Activated effector memory CD4-positive, alpha-beta T cell treated with Interleukin-2 at 50 U/mL for 16 hours (primary cell): ENCODE data around the gene B3GALNT2.
"Not testable (repeated sequence)": the region's sequence is repeated elsewhere in the genome, so short reads cannot be mapped to it uniquely, and the experiment has no call there.

ENCODE experiments used
- DNase-seq: peaks from one replicate; pipeline ENCODE4 v3.0.0-alpha.2; 2020

B3GALNT2 gene

DNA sequence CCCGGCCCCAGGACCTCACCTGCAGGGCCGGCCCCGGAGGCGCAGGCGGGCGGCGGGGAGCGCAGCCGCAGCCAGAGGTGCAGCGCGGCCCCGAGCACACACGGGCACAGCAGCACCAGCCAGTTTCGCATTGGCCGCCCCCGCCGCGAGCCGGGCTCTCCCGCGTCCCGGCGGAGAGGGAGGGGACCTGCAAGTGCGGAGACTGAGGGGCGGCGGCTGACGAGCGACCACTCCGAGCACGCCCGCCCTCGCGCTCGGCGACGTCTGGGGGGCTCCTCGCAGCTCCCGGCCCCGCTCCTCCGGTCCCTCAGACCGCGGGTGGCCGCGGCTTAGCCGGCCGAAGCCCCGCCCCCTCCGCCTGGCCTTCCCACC lies at the start of gene B3GALNT2:
B3GALNT2 (minus strand) TSS at position 331 of the 372 bp plus-strand sequence; CDS start at position 131, 200 bp downstream.
- DNase-seq = no peak

- DNase-seq = no peak
These were observed 48.9 kb upstream of the B3GALNT2 start for GRCh38 chr1:235553112-235553551.

DNA sequence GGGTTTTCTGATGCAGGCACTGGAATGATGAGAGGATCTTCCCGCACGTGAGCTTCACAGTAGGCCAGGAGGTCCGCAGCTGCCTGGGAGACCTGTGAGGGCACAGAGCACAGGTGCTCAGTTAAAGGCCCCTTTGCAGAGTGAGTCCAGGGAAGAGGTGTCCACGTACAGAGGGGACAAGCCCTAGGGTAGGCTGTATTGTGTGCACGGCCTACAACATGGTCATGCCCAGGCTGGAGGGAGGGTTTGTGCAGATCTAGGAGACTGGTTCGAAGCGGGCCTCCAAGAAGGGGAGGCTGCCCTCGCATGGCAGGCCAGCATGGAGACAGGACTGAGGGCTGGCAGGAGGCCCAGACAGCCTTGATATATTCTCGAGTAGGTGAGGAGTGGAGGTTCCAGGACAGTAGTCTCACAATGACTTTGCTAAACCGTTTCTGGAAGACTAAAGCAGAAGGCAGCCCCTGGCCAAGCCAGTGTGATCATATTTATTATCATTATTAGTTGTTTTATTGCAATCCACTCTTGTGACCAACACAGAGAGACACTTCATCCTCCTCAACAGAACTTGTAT lies 48.0 kb upstream of the B3GALNT2 start:
- DNase-seq = no peak

GRCh38 chr1:235549351-235550139 lies 45.3 kb upstream of the B3GALNT2 start:
- no peak for DNase-seq

DNA sequence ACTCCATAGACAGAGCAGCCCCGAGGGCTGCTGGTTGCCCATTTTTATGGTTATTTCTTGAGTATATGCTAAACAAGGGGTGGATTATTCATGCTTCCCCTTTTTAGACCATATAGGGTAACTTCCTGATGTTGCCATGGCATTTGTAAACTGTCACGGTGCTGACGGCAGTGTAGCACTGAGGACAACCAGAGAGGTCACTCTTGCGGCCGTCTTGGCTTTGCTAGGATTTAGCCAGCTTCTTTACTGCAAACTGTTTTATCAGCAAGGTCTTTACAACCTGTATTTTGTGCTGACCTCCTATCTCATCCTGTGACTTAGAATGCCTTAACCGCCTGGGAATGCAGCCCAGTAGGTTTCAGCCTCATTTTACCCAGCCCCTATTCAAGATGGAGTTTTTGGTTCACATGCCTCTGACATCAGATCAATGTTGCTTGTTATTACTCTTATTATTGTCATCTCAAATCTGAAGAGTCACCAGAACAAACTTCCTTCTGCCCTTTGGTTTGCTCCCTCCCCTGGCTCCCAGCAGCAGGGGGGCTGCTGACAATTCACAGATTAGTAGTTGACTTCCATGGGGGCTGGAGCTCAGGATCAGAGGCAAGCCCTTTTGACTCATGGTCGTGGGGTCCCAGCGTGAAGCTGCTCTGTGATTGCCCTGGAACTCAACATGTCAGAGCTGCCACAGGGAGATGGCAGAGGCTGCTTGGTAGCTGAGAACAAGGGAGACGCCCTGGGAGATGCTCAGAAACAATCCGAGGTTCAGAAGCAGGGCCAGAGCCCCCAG lies 42.3 kb upstream of the B3GALNT2 start:
- DNase-seq = not testable (repeated sequence)

DNA sequence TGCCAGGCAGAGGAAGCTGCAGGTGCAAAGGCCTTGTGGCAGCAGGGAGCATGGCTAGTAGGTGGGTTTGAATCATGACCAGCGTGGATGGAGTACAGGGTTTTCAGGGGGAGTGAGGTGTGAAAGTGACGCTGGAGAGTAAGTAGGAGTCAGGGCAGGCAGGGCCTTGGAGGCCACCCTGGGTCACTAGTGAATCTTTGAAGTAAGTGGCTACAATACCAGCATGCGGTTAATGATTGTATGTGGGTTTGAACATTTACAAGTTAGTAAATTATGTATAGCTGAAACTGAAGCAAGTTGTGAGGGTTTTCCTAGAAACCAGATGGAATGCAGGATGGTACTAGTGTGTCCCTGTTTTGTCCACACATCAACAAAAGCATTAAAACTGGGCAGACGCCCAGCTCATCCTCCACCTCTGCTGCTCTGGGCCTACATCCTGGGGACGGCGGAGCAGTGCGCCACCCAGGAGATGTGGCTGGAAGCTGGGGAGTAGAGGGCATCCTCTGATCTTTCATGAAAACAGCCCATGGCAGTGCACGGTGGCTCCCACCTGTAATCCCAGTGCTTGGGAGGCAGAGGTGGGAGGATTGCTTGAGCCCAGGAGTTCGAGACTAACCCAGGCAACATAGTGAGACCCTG lies 41.2 kb upstream of the B3GALNT2 start:
- DNase-seq = no peak

DNA sequence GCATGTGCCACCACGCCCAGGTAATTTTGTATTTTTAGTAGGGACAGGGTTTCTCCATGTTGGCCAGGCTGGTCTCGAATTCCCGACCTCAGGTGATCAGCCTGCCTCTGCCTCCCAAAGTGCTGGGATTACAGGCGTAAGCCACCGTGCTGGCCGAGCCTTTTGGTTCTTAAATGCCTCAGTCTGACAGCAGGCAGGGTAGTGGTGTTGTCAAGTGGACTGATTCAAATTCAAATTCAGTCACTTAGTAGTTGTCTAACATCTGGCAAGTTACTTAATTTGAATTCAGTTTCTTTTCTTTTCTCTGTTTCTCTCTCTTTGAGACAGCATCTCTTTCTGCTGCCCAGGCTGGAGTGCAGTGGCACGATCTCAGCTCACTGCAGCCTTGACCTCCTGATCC lies 38.6 kb upstream of the B3GALNT2 start:
- not testable (repeated sequence) for DNase-seq

DNA sequence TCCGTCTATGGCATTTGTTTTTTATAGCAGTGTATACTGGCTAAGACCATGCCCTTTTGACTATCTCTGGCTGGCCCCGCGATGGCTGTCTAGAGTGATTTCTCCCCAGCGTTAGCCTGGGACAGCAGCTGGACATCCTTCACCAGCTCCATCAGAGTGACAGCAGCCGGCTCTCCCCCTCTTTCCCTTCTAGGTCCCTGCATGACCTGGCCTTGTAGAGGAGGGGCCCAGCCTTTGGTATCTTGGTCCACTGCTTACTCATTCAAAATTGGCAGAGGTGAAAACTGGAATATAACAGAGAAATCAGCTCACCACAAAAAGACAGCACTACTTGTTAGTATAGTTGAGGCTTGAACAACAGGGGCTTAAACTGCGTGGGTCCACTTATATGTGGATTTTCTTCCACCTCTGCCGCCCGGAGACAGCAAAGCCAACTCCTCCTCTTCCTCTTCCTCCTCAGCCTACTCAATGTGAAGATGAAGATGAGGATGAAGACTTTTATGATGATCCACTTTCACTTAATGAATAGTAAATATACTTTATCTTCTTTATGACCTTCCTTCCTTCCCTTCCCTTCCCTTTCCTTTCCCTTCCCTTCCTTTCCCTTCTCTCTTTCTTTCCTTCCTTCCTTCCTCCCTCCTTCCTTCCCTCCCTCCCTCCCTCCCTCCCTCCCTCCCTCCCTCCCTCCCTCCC lies 29.4 kb upstream of the B3GALNT2 start:
- no peak for DNase-seq

GRCh38 chr1:235532360-235532759 lies 28.1 kb upstream of the B3GALNT2 start:
- DNase-seq = no peak

DNA sequence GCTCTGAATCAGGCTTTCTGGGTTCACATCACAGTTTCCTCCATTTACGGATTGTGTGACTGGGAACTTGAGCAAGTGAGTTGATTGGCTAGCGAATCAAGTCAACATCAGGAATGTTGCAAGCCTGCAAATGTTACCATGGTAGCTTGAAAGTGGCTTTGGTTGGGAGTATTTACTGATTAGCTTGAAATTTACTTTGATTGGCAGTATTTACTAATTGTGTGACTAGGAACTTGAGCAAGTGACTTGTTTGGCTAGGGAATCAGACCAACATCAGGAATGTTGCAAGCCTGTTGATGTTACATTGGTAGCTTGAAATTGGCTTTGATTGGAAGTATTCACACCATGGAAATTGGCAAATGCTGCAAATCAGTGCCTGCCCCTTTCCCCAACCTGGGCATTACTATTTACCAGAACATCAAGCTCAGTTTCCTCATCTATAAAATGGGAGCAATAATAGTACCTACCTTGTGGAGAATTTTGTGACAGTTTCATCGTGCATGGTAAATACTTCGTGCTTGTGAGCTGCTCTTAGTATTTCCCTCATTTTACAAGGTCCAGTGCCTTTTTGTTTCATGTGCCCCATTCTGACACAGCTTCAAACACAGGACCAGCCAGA lies 23.1 kb upstream of the B3GALNT2 start:
- no peak for DNase-seq

GRCh38 chr1:235525314-235525713 lies 21.1 kb upstream of the B3GALNT2 start:
- no peak for DNase-seq

DNA sequence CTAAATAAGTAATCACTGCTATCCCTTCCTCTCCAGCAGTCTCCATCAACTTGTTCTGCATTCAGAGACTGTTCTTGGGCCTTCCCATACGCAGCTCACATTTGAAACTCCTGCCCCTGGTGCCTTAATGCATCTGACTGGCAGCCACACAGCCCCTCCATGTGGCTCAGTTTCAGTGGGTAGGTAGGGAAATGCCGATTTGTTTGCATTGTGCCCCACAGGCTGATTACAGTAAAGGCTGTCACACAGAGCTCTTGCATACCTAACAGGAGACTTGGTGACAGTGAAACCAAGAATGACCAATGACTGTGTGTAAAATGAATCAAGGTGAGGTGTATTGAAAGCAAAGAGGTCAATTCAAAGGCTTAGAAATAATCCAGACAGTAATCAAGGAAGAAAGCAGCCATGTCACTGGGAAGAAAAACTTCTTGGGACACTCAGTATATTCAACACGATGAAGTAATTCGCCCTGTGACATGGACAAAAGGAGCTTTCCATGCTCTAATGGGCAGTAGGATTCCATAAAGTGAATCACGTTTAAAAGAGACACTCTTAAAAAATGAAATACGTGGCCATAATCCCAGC lies 12.7 kb upstream of the B3GALNT2 start:
- no peak for DNase-seq

- no peak for DNase-seq
These were observed 11.7 kb upstream of the B3GALNT2 start for GRCh38 chr1:235515844-235516512.

GRCh38 chr1:235513495-235514366 lies 9.5 kb upstream of the B3GALNT2 start:
- DNase-seq = no peak

DNA sequence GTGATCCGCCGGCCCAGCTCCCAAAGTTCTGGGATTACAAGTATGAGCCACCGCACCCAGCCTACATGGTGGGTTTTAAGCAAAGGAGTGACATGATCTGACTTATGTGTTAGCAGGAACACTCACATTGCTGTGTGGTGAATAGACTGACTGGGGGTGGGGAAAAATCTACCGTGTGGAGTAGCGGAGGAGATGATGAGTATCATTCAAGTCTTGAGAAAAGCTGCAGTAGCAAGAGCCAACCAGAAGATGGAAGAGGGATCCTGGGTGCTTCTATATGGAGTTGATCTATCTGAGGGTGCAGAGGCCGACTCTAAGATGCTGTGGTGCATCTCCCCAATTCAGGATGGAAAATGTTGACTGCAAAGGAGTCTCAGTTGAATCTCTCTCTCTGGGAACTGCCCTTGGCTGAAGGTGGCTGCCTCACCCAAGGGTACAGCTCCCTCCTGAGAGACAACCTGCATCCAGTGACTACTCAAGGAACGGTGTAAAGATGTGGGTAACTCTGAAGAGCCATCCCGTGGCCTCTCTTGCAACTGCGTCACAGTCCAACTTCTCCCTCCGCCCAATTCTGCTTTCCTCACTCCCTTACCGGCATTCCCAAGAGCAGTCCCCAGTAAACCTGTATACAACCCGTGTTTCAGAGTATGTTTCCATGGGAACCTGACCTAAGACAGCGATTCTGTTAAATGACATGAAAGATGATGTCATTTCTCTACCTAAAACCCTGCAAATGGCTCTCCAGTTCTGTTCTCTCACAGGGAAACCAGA lies 7.4 kb upstream of the B3GALNT2 start:
- no peak for DNase-seq

DNA sequence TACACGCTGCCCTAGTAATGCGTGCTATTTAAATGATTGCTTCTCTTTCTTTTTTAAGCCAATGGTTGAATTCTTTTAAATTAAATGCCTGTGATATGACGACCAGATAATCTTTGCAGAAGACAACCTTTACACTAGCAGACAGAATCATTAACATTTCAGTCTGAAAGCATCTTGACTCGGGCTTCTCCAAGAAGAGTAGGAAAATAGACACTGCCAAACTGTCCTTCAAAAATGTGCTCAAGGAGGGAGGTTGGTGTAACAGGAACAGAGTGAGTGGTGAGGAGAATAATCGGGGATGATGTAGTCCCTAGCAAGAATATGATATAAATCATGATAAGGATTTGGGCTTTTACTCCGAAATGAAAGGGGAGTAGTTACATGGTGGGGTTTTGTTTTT lies 6.6 kb upstream of the B3GALNT2 start:
- no peak for DNase-seq

DNA sequence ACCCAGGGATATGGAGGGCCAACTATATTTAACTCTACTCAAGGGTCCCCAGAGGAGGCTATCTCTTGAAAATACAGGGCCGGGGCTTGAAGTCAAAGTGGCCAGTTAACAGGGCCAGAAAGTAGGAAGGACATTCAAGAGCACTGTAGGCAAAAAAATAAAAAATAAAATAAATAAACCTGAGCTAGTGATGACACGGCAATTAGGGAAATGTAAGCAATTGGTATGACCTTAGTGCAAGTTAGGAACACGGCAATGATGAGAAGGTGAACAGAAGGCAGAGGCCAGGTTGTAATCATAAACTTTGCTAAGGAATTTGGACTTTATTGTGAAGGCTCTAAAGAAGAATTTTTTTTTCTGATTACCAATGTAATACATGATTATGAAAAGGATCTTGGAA lies 3.4 kb upstream of the B3GALNT2 start:
- no peak for DNase-seq

- DNase-seq = peak; percentile 98
These were observed 406 bp upstream of the B3GALNT2 start for GRCh38 chr1:235504494-235505222.
